ENCODE data around the gene TOX2. TPM values are rescaled to one million over a fixed set of nuclear protein-coding genes. Genes with fewer than 3 reads are reported as not detected.

TOX2 gene
- total RNA-seq, 2 donors from 2014 or later = 8.8 to 52.8 TPM

DNA sequence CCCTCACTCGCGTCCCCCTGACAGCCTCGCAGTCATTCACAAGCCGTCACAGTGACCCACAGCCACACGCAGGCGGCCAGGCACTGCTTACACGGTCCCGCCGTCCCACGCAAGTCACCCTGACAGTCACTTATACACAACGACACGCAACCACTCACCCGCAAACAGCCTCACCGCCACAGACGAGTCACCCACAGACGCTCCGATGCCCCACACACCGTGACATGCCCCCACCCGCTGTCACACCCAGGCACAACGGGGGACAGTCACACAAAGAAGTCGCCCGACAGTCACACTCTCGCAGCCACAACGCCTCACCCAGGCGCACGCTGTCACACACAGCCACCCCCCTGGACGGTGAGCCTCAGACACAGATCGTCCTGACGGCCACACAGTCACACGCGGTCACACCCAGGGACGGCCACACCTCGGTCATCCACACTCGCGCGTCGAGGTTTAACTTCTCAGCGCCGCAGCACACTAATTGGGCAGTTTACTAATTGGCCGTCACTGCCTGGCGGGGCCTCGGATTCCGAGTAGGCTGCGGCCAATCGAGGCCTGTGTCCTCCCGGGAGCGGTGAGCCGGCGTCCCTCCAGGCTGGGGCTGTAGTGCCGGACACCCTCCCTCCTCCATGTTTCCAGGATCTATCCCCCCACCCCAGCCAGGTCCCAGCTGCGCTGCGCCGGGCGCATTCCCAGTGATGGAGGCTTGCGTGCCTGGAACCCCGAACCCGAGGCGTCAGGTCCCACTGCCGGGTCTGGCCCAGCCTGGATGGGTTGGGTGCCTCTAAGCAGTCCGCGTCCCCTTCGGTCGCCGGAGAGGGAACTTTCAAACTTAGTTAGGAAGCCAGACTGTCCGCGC is 790 bp downstream of the TOX2 start:
- H3K4me3 ChIP-seq = peak overlapping the region; percentile 42 to 45
- peak overlapping the region; percentile 51 to 67 for H3K27ac ChIP-seq
- H3K9me3 ChIP-seq = no peaks in the 10 kb centered on the region
- no peak for DNase-seq (ENCODE audit: low spot score)
- TF ChIP-seq POLR2A (IDR thresholded peaks at IDR 0.05) = no peak
- H3K27me3 ChIP-seq (replicated peaks; ENCODE audit: insufficient read depth) = peaks cover 11% of the 10 kb centered on the region
- 9% methylated on average over 64 of the region's 66 CpGs for WGBS
- H3K4me1 ChIP-seq (replicated peaks) = no peaks in the 10 kb centered on the region
- intact Hi-C loops (cut with DNase I) = loop anchor here (5.0 to 10.0 kb wide), 5 partner anchors 68 to 279 kb away; no protein-coding TSS in a partner anchor
- H3K36me3 ChIP-seq = no peaks in the 10 kb centered on the region

DNA sequence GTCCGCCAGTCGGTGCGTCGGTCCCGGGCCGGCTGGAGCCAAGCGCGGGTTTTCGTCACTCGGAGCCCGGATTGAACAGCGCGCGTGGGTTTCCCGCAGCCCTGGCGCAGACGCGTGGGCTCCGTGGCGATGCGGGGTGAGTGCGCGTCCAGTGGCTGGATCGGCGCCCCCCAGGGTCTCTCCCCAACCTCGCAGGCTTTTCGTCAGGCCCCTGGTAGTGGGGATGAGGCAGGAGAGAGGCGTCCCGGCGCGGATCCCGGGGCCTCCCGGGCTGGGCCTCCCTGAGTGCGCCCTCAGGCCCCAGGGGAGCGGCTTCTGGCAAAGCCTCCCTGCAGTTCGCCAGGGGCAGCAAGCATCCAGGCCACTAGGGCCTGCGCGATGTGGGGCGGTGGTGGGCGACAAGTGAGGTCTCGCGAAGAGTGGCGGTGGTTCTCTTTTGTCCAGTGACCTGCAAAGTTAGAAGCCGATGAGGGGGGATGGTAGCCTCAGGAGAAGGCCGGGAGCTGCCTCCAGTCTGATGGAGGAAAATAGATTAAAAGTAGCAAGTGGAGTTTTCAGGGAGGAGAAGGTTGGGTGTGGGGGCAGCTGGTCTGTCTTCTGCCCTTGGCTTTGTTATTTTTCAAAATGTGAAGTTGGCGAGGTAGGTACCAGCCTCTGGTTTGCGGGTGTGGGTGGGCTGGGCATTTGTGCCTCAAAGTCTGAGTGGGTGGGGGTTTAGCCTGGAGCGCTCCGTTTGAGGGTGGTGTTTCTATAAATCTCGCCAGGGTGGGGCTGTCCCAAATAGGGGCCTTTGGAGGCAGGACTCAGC is 1.6 kb downstream of the TOX2 start:
- intact Hi-C loops (cut with DNase I) = loop anchor here (5.0 to 10.0 kb wide), 5 partner anchors 69 to 279 kb away; no protein-coding TSS in a partner anchor
- Histone ChIP-seq H3K4me3 (peak overlapping the region; percentile 42 to 45), H3K36me3 (no peaks in the 10 kb centered on the region), H3K27me3 (replicated peaks; ENCODE audit: insufficient read depth) (peaks cover 11% of the 10 kb centered on the region), H3K27ac (peak overlapping the region; percentile 51 to 67), H3K9me3 (no peaks in the 10 kb centered on the region), H3K4me1 (replicated peaks) (no peaks in the 10 kb centered on the region)
- 29% methylated on average over 33 of the region's 50 CpGs for WGBS
- TF ChIP-seq, protein P1, sequence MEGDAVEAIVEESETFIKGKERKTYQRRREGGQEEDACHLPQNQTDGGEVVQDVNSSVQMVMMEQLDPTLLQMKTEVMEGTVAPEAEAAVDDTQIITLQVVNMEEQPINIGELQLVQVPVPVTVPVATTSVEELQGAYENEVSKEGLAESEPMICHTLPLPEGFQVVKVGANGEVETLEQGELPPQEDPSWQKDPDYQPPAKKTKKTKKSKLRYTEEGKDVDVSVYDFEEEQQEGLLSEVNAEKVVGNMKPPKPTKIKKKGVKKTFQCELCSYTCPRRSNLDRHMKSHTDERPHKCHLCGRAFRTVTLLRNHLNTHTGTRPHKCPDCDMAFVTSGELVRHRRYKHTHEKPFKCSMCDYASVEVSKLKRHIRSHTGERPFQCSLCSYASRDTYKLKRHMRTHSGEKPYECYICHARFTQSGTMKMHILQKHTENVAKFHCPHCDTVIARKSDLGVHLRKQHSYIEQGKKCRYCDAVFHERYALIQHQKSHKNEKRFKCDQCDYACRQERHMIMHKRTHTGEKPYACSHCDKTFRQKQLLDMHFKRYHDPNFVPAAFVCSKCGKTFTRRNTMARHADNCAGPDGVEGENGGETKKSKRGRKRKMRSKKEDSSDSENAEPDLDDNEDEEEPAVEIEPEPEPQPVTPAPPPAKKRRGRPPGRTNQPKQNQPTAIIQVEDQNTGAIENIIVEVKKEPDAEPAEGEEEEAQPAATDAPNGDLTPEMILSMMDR (IDR thresholded peaks at IDR 0.05) = no peak
- TF ChIP-seq POLR2A (IDR thresholded peaks at IDR 0.05) = no peak
- no peak for TF ChIP-seq POLR2AphosphoS5 (IDR thresholded peaks at IDR 0.05)
- DNase-seq (ENCODE audit: low spot score) = no peak

DNA sequence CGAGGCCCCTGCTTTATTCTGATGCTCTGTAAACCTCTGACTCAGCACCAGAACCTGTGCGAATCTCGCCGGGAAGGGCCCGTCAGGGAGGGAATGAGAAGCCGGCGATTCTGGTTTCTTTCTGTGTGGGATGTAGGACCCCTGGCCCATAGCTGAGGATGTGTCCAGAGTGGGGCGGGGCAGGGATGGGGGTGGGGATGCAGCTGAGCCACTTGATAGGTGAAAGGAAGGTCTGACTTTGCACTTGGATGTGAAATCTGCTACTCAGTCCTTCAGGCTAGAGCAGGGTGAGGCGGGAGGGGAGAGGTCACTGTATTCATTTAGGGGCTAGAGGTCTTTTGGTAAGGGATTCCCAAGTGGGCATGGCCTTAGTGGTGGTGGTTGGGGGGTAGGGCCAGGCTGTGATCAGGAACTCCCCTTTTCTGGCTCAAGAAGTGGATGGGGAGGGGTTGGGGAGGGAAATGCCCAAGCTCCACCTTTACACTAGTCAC is 2.3 kb downstream of the TOX2 start:
- WGBS = 58% methylated on average over 9 of the region's 9 CpGs
- TF ChIP-seq POLR2A (IDR thresholded peaks at IDR 0.05) (no peak), POLR2AphosphoS5 (IDR thresholded peaks at IDR 0.05) (no peak)
- TF ChIP-seq, protein P1 (IDR thresholded peaks at IDR 0.05) = no peak
- no peak for DNase-seq (ENCODE audit: low spot score)

DNA sequence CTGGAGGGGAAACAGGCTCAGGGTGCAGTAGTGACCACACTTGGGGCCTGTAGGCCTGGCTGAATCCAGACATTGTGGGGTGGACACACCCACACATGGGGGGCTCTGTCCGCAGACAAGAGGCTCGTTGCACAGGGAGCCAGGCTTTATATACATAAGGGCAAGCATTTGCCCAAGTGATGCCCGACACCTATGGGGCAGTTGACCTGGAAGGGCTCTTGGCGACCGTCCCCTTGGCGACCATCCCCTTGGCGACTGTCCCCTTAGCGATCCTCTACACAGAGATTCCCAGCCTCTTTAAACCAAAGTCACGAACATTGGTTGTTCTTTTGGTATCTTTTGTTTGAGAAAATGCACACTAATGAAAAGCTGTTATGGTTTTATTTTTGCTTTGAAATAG is 2.7 kb downstream of the TOX2 start:
- Histone ChIP-seq H3K36me3 (no peaks in the 10 kb centered on the region), H3K27me3 (replicated peaks; ENCODE audit: insufficient read depth) (peaks cover 11% of the 10 kb centered on the region), H3K27ac (no peak overlapping the region), H3K4me3 (no peak overlapping the region), H3K9me3 (no peaks in the 10 kb centered on the region), H3K4me1 (replicated peaks) (no peaks in the 10 kb centered on the region)
- TF ChIP-seq POLR2A (IDR thresholded peaks at IDR 0.05) (no peak), POLR2AphosphoS5 (IDR thresholded peaks at IDR 0.05) (no peak)
- TF ChIP-seq, protein P1 (IDR thresholded peaks at IDR 0.05) = no peak
- intact Hi-C loops (cut with DNase I) = loop anchor here (5.0 to 10.0 kb wide), 5 partner anchors 70 to 277 kb away; no protein-coding TSS in a partner anchor
- no peak for DNase-seq (ENCODE audit: low spot score)
- 93% methylated on average over 9 of the region's 9 CpGs for WGBS

More for the DNA sequence above, 2.3 kb downstream of the TOX2 start:
- Histone ChIP-seq H3K4me1 (replicated peaks) (no peaks in the 10 kb centered on the region), H3K36me3 (no peaks in the 10 kb centered on the region), H3K4me3 (peak overlapping the region in 1 of 2 donors; percentile 45), H3K27me3 (replicated peaks; ENCODE audit: insufficient read depth) (peaks cover 11% of the 10 kb centered on the region), H3K9me3 (no peaks in the 10 kb centered on the region), H3K27ac (no peak overlapping the region)
- intact Hi-C loops (cut with DNase I) = loop anchor here (5.0 to 10.0 kb wide), 5 partner anchors 70 to 278 kb away; no protein-coding TSS in a partner anchor

Data from prostate gland (tissue), 2 donors.